HCT116 (cell line): Measurements from ENCODE around the gene CHSY1.

Source experiments
- CTCF ChIP-seq, 3 experiments: fragments of 200-600 bp in 1 of 3; sonication (generic) in 1 of 3; IDR thresholded peaks in 2 of 3; conservative IDR thresholded peaks in 1 of 3; 2 replicates each; pipeline ENCODE4 v1.5.1; 2012 to 2017; ENCODE audit warnings: low read depth in 2 of 3, low read length in 2 of 3, antibody characterized with exemption in 1 of 3, borderline replicate concordance in 1 of 3, control low read depth in 1 of 3, mild to moderate bottlenecking in 1 of 3, mixed read lengths in 1 of 3, mixed run types in 1 of 3, moderate library complexity in 1 of 3; ENCODE audit not compliant: insufficient read depth in 1 of 3
- EZH2phosphoT487 ChIP-seq: fragments of 200-600 bp; IDR thresholded peaks from 2 replicates; pipeline ENCODE4 v1.6.1; 2018; ENCODE audit warnings: antibody characterized with exemption, borderline replicate concordance
- JUND ChIP-seq: IDR thresholded peaks from 2 replicates; pipeline ENCODE4 v1.6.1; 2012
- MAX ChIP-seq: IDR thresholded peaks from 2 replicates; pipeline ENCODE4 v1.6.1; 2012
- POLR2A ChIP-seq: IDR thresholded peaks from 2 replicates; pipeline ENCODE4 v1.7.0; 2011; ENCODE audit warnings: borderline replicate concordance; ENCODE audit not compliant: insufficient read depth, insufficient read length; ENCODE audit errors: extremely low read depth
- POLR2AphosphoS5 ChIP-seq: IDR thresholded peaks from 2 replicates; pipeline ENCODE4 v1.6.1; 2011; ENCODE audit warnings: mild to moderate bottlenecking, low read depth, low read length, moderate library complexity
- RAD21 ChIP-seq: IDR thresholded peaks from 2 replicates; pipeline ENCODE4 v1.6.1; 2012; ENCODE audit warnings: low read depth, mild to moderate bottlenecking
- REST ChIP-seq: IDR thresholded peaks from 2 replicates; pipeline ENCODE4 v1.6.1; 2012; ENCODE audit warnings: low read depth
- SP1 ChIP-seq: IDR thresholded peaks from 2 replicates; pipeline ENCODE4 v1.6.1; 2012; ENCODE audit warnings: low read depth
- TCF7L2 ChIP-seq: IDR thresholded peaks from 2 replicates; pipeline ENCODE4 v1.7.0; 2011; ENCODE audit warnings: borderline replicate concordance, inconsistent platforms; ENCODE audit not compliant: insufficient read depth, insufficient read length; ENCODE audit errors: extremely low read depth

DNA sequence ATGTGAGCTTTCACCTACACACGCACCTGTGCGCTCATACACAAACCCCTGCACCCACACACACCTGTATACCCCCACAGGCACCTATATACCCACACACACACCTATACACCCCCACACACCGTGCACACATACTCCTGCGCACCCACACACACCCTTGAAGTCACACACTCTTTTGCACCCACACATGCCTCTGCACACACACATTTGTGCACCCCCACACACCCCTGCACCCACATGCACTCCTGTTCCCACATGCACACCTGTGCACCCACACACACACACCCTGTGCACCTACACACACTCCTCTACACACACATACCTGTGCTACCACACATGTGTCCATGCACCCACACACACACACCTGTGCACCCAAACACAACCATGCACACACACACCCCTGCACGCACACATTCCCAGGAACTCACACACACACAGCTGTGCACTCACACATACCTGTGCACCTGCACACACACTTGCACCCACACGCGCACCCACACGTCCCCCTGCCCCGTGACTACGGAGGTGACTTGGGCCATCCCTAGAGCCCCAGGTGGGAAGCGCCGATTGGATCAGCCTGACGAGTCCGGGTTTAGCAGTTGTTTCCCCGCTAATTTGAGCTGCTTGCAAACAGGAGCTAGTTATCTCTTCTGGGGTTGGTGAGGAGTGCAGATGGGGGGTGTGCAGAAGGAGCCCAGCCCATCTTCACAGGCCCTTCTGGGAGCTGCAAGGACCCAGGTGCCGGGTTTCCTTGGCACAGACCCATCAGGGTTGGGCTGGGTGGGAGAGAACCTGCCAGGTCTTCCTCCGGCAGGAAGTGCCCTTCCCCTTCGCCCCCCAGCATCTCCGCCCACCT is 97.8 kb downstream of the CHSY1 start:
- TF ChIP-seq CTCF (IDR thresholded peaks at IDR 0.05 in 2 of 3, conservative IDR thresholded peaks at IDR 0.05 in 1 of 3; ENCODE audit: borderline replicate concordance in 1 of 3, insufficient read depth in 1 of 3, low read depth in 2 of 3, low read length in 2 of 3): no peak
- TF ChIP-seq POLR2A: no peak
- no peak for TF ChIP-seq MAX
- TF ChIP-seq SP1: no peak
- TF ChIP-seq POLR2AphosphoS5: no peak
- no peak for TF ChIP-seq TCF7L2
- no peak for TF ChIP-seq EZH2phosphoT487
- no peak for TF ChIP-seq REST
- no peak for TF ChIP-seq JUND
- TF ChIP-seq RAD21: no peak
